GM12878 (cell line): Measurements from ENCODE around the gene RNF220. TPM values are rescaled to one million over a fixed set of nuclear protein-coding genes. Genes with fewer than 3 reads are reported as not detected.

Experiments
- ATAC-seq: fragments of 200-7000 bp; cut with Tn5 transposase; 3 replicates; pipeline ENCODE4 v1.9.1; 2020; ENCODE audit warnings: mild to moderate bottlenecking, moderate library complexity
- BruUV-seq: library from RNA; stranded (reverse); fragments of 400-500 nt; replicated peaks from 2 replicates; lab custom pipeline; 2021; lab: Mats Ljungman, UMichigan
- CTCF ChIA-PET: fragments of 300-600 bp; sonication (Branson Sonifier 250); formaldehyde crosslinking; extraction: SDS; loops from one replicate; lab custom pipeline; 2021; ENCODE audit warnings: inconsistent platforms; lab: Yijun Ruan, JAX
- POLR2A ChIA-PET: fragments of 350-600 bp; formaldehyde crosslinking; extraction: SDS; loops from one replicate; lab custom pipeline; 2021; ENCODE audit warnings: inconsistent platforms; lab: Charles Lee
- RAD21 ChIA-PET: fragments of 300-600 bp; sonication (Branson Sonifier 250); formaldehyde crosslinking; loops from one replicate; lab custom pipeline; 2023; ENCODE audit warnings: antibody characterized with exemption; ENCODE audit not compliant: unreplicated experiment; lab: Charles Lee
- SMC1A ChIA-PET: fragments of 300-600 bp; sonication (Branson Sonifier 250); formaldehyde crosslinking; loops from one replicate; lab custom pipeline; 2023; ENCODE audit not compliant: unreplicated experiment, uncharacterized antibody; lab: Charles Lee
- DNase-seq: peaks from one replicate; pipeline ENCODE4 v3.0.0-alpha.2; 2011; ENCODE audit warnings: low read depth, low spot score
- FAIRE-seq: peaks from 3 replicates; lab custom pipeline; 2011; peaks lifted over from hg19 to GRCh38; lab: Jason Lieb, UNC
- H2AFZ ChIP-seq: 2 replicates; pipeline ENCODE4 v1.6.0; 2011; ENCODE audit warnings: low read depth, low read length, control low read depth; ENCODE audit not compliant: control insufficient read depth
- H3K27ac ChIP-seq: 2 replicates; pipeline ENCODE4 v1.5.1; 2011; ENCODE audit warnings: control low read depth; ENCODE audit not compliant: control insufficient read depth, insufficient read depth
- H3K27me3 ChIP-seq, 2 experiments: replicated peaks in 1 of 2; 2 replicates each; pipeline versions ENCODE4 v1.6.0 to v1.6.1; 2011; ENCODE audit warnings: low read length in 1 of 2; ENCODE audit not compliant: control insufficient read depth in 2 of 2, insufficient read depth in 2 of 2
- H3K36me3 ChIP-seq, 2 experiments: 2 replicates each; pipeline ENCODE4 v1.5.1; 2011; ENCODE audit warnings: low read length in 1 of 2; ENCODE audit not compliant: control insufficient read depth in 2 of 2, insufficient read depth in 2 of 2
- H3K4me1 ChIP-seq: 2 replicates; pipeline ENCODE4 v1.6.1; 2011; ENCODE audit warnings: mild to moderate bottlenecking, low read length, moderate library complexity, mixed read lengths; ENCODE audit not compliant: control insufficient read depth, insufficient read depth
- H3K4me2 ChIP-seq: 2 replicates; pipeline ENCODE4 v1.6.0; 2011; ENCODE audit warnings: control low read depth; ENCODE audit not compliant: control insufficient read depth, insufficient read depth
- H3K4me3 ChIP-seq: fragments of 200-600 bp; sonication (generic); 2 replicates; pipeline ENCODE4 v1.5.1; 2016
- H3K79me2 ChIP-seq: 2 replicates; pipeline ENCODE4 v1.6.0; 2011; ENCODE audit warnings: low read length; ENCODE audit not compliant: control insufficient read depth, insufficient read depth
- H3K9ac ChIP-seq: 2 replicates; pipeline ENCODE4 v1.8.0; 2011; ENCODE audit warnings: low read length, control low read depth, mixed read lengths; ENCODE audit not compliant: control insufficient read depth, insufficient read depth
- H3K9me3 ChIP-seq: replicated peaks from 3 replicates; pipeline ENCODE4 v1.5.1; 2011; ENCODE audit warnings: mild to moderate bottlenecking, low read length; ENCODE audit not compliant: control insufficient read depth, insufficient read depth
- H4K20me1 ChIP-seq: 2 replicates; pipeline ENCODE4 v1.6.0; 2011; ENCODE audit not compliant: control insufficient read depth, insufficient read depth
- CBX5 ChIP-seq: sonication (generic); IDR thresholded peaks from 2 replicates; pipeline ENCODE4 v1.6.1; 2016; ENCODE audit warnings: low read depth, moderate library complexity, mild to moderate bottlenecking, inconsistent platforms
- CUX1 ChIP-seq: IDR thresholded peaks from 2 replicates; pipeline ENCODE4 v1.6.1; 2012; ENCODE audit warnings: improper control_type of control experiment, low read depth, low read length; ENCODE audit not compliant: insufficient replicate concordance
- E4F1 ChIP-seq: fragments of 450-650 bp; IDR thresholded peaks from 2 replicates; pipeline ENCODE4 v1.6.1; 2018; ENCODE audit warnings: borderline replicate concordance, mild to moderate bottlenecking; ENCODE audit not compliant: partially characterized antibody
- MTA2 ChIP-seq: fragments of 450-650 bp; IDR thresholded peaks from 2 replicates; pipeline ENCODE4 v1.6.1; 2016; ENCODE audit warnings: low read depth, mild to moderate bottlenecking, moderate library complexity
- MYB ChIP-seq: fragments of 150-350 bp; IDR thresholded peaks from 2 replicates; pipeline ENCODE4 v1.6.1; 2014; ENCODE audit warnings: mild to moderate bottlenecking, low read depth, low read length, borderline replicate concordance
- SMC3 ChIP-seq: IDR thresholded peaks from 2 replicates; pipeline ENCODE4 v1.6.1; 2011; ENCODE audit warnings: low read length, improper control_type of control experiment, borderline replicate concordance
- SPI1 ChIP-seq: IDR thresholded peaks from 2 replicates; pipeline ENCODE4 v1.6.1; 2011; ENCODE audit warnings: low read depth, mild to moderate bottlenecking, low read length, moderate library complexity, borderline replicate concordance; ENCODE audit not compliant: insufficient read depth
- WGBS: methylation state at CpG from one replicate; pipeline ENCODE4 v1.1.6; 2016; ENCODE audit warnings: low lambda C conversion rate; ENCODE audit not compliant: insufficient replicate concordance, insufficient coverage; ENCODE audit errors: missing lambda C conversion rate; 5-methylcytosine and 5-hydroxymethylcytosine counted together
- in situ Hi-C: fragments of 300-500 bp; cut with MboI; formaldehyde crosslinking; loops from 9 replicates; pipeline ENCODE4 v1.14.3; 2018; ENCODE audit warnings: mixed read lengths
- intact Hi-C: fragments of 100-400 bp; cut with micrococcal nuclease; formaldehyde crosslinking; loops from one replicate; pipeline ENCODE4 v1.14.2; 2022; ENCODE audit not compliant: unreplicated experiment
- polyA plus RNA-seq, 11 experiments: library from polyadenylated mRNA; depleted of rRNA in 4 of 11; unstranded in 6 of 11; stranded (reverse) in 5 of 11; fragments of >200 nt; fragmentation: Nextera tagmentation in 4 of 11; fragmentation: Illumina TruSeq in 1 of 11; extraction: Ambion mirVana in 4 of 11; extraction: Trizol in 1 of 11; gene quantifications; 1 replicate in 1 of 11; 2 replicates in 10 of 11; pipeline versions ENCODE4 v1.2.1 to v1.2.3, GENCODE V29; 2011 to 2016; ENCODE audit warnings: inconsistent platforms in 2 of 11, missing spikeins in 2 of 11, low read depth in 1 of 11
- total RNA-seq, 4 experiments: library from RNA; depleted of rRNA in 3 of 4; stranded (reverse); fragments of >200 nt in 3 of 4; fragmentation: Illumina TruSeq in 1 of 4; extraction: Trizol in 1 of 4; gene quantifications; 2 replicates each; pipeline versions ENCODE4 v1.2.1 to v1.2.3, GENCODE V29; 2013 to 2021
- TF ChIP-seq, protein P1 (sequence below): fragments of 450-650 bp; IDR thresholded peaks from 2 replicates; pipeline ENCODE4 v1.6.1; 2014; ENCODE audit warnings: mild to moderate bottlenecking

Gene RNF220
- total and polyA plus RNA-seq, 10 of the 15 experiments (the other 5 are each of a cell fraction or from before 2014, with no cell fraction given): 4.6 to 84.1 (median 53.7) TPM

- TF ChIP-seq MTA2: no peak
- TF ChIP-seq E4F1: no peak
- no peak for TF ChIP-seq MYB
- TF ChIP-seq SPI1: no peak
Measured at GRCh38 chr1:44437107-44437716, 32.2 kb downstream of the RNF220 start (continued).

GRCh38 chr1:44442791-44443190 lies 37.7 kb downstream of the RNF220 start:
- DNase-seq (no peak), ATAC-seq (no peak), FAIRE-seq (no peak)
- Histone ChIP-seq H3K27me3 (peaks cover 0 to 3% of the 10 kb centered on the region in 2 experiments; a peak in 3 of 4 replicates), H3K36me3 (no peaks in the 10 kb centered on the region), H3K27ac (no peak overlapping the region), H3K79me2 (no peaks in the 10 kb centered on the region), H4K20me1 (no peaks in the 10 kb centered on the region), H3K9me3 (no peaks in the 10 kb centered on the region), H3K4me3 (no peak overlapping the region), H3K4me1 (no peaks in the 10 kb centered on the region), H2AFZ (no peak overlapping the region), H3K9ac (no peak overlapping the region), H3K4me2 (no peak overlapping the region)
- CTCF ChIA-PET: no interaction called here
- TF ChIP-seq, protein P1, sequence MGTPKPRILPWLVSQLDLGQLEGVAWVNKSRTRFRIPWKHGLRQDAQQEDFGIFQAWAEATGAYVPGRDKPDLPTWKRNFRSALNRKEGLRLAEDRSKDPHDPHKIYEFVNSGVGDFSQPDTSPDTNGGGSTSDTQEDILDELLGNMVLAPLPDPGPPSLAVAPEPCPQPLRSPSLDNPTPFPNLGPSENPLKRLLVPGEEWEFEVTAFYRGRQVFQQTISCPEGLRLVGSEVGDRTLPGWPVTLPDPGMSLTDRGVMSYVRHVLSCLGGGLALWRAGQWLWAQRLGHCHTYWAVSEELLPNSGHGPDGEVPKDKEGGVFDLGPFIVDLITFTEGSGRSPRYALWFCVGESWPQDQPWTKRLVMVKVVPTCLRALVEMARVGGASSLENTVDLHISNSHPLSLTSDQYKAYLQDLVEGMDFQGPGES: no peak
- TF ChIP-seq CUX1: no peak
- no peak for TF ChIP-seq CBX5
- TF ChIP-seq SMC3: no peak
- SMC1A ChIA-PET: no interaction called here
- no TSS peak for BruUV-seq
- 4% methylated on average over 1 of the region's 1 CpG for WGBS
- RAD21 ChIA-PET: no interaction called here
- intact Hi-C loops: no loop called here
- in situ Hi-C loops: no loop called here
- POLR2A ChIA-PET: no interaction called here
